ENCODE measurements around the gene TMCO4. TPM values are rescaled to one million over a fixed set of nuclear protein-coding genes. Genes with fewer than 3 reads are reported as not detected.

TMCO4 gene
- polyA plus RNA-seq, 1 donor = 3.0 TPM

DNA sequence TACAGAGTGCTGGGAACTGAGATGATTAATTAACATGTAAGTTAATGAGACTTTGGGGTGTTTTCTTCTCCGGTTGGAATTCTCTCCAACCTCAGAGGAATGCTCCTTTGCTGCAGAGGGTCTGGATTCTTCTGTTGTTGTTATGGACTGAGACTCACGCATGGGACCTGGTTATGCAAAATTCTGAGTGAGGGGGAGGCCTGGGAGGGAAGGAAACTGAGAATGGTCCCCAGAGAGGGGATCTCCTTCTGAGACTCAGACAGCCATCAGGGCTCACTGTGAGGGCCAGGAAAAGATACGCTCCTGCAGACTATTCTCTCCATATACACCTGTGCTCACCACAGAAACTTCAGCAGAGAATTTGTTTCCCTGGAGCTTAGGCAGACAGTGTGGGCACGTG, 78.7 kb downstream of the TMCO4 start:
- no peak for DNase-seq (ENCODE audit: low read depth)

DNA sequence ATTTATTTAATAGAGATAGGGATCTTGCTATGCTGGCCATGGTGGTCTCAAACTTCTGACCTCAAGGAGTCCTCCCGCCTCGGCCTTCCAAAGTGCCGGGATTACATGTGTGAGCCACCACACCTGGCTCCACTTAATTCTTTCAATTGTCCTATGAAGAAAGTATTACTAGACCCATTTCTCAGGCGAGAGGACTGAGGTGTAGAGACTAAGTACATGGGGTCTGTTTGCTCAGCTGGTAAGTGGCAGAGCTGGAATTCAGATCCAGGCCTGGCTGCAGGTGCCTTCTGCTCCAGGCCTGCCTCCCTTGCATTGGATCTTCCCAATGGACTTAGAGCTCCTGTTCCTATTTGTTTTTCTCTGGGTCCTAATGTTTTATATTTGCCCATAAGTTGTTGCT, 79.5 kb downstream of the TMCO4 start:
- no peak for DNase-seq (ENCODE audit: low read depth)

DNA sequence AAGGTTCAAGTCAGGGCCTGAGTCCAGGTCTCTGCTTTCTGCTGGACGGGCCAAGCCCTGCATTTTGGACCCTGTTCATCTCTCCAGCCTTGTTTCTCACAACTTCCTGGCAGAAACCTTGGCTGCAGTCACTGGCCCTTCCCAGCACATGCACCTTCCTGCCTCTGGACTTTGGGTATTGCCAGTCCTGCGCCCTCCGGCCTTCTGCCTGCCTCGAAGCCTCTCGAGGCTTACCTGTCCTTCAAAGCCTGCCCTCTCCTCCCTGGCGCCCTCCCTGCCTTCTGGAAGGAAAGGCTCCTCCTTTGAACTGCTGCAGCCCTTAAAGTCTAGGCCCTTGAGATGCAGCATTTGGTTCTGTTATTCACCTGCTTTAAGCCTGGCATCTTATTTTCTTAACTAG, 82.2 kb downstream of the TMCO4 start:
- no peak for DNase-seq (ENCODE audit: low read depth)

DNA sequence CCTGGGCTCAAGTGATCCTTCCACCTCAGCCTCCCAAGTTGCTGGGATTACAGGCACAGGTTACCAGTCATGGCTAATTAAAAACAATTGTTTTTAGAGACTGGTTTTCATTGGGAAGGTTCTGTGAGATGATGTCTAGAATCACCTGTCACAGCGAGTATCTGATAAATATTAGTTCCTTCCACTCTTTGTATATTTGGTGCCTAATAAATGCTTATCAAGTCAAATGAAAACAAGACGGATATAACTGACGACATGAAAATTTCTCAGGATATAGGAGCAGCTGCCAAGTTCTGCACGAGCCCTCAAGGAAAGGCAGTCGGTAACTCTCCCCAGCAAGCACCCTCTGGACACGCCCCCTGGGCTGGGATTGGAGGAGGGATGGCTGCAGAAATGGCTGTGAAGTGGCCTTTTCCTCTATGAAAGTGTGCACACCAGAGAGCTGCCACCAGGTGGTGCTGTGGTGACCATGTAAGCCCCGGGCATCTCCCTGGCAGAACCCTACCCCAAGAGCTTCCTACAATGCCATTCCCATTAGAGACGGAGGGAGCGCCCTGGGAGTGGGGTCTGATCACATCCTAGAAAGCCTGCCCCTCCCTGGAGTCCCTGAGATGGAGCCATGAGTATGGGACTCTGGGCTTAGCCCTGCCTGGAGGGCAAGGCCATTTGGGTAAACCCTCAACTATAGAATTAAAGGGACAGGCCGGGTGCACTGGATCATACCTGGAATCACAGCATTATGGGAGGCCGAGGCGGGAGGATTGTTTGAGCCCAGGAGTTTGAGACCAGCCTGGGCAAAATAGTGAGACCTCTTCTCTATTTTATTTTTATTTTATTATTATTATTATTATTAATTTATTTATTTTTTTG, 84.1 kb downstream of the TMCO4 start:
- DNase-seq (ENCODE audit: low read depth) = peak; percentile 46

DNA sequence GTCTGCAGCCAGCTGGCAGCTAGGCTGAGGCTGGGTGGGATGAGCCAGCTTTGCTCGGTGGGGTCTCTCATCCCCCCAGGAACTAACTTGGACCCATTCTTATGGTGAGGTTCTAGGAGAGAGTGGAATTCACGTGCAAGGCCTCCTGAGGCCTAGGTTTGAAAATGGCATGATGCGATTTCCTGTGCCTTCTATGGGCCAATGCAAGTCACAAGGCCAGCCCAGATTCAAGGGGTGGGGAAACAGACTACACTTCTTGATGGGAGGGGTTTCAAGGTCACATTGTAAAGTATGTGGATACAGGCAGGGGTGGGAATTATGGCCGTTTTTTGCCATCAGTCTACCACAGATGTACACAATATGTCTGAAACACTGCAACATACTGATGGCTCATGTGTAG, 86.8 kb downstream of the TMCO4 start:
- no peak for DNase-seq (ENCODE audit: low read depth)

DNA sequence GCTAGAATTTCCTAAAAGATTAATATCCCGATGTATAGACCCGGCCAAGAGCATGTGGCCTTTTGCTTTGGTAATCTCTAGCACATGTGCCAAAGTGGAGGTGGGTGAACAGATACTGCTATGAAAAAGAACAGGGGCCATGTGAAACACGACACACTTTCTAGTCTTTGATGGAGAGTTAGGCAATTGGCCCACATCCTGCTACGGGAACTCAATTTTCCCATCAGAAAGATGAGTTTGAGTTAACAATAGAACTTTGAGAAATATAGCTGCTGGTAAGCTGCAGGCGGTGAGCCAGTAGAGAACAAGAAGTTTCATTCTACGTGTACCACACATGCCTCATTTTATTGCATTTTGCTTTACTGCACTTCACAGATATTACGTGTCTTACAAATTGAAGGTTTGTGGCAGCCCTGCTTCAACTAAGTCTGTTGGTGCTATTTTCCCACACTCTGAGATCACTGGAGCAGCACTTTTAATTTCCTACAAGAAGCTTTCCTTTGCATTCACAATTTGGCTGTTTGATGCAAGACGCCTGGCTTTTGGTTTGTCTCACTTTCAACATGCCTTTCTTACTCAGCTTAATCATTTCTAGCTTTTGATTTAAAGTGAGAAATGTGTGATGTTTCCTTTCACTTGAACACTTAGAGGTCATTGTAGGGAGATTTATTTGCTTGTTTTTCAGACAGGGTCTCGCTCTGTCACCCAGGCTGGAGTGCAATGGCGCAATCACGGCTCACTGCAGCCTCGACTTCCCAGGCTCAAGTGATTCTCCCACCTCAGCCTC, 88.7 kb downstream of the TMCO4 start:
- DNase-seq (ENCODE audit: low read depth) = no peak

DNA sequence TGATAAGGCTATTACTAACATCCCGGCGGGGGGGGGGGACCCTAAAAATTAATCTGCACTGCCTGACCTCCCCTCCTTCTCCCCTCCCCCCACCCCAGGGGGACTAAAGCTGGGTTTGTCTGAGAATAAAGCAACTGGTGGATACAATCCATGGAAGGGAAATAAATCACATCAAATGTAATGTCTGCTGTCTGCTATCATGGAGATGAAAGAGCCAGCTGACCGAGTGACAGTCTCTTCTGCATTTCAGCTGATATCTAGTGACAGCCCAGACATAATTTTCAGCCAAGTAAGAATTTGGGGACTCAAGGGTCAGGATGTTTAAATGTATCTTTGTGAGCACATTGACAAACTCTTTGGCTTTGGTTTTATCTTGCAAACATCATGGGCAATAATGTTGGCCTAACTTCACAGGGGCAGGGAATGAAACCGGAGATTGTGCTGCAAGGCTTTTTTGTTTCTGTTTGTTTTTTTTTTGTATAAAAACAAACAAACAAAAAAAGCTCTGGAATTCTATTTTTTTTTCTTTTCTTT, 90.4 kb downstream of the TMCO4 start:
- no peak for DNase-seq (ENCODE audit: low read depth)

DNA sequence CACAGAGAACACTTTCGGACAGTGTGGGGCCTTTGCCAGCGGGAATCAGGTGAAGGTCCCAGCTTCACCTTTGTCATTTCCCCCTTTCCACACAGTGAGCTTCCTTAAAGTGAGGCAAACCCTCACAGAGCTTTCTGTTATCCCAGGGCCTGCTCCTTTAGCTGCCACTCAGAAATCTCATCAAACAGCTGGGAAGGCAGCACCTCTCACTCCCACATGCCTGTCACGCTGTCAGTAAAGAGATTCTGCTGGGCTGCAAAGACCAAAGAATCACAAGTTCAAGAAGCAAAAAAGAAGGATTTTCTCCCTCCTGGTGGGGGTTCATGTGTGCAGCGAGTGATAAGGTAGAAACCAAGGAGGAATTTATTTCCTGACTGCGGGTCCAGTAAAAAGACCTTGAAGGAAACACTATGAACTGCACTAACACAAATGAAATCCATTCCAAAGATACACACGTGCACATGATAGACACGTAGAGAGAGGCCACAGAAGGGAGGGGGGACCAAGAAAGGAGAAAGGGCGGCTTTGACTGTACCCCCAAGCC, 91.1 kb downstream of the TMCO4 start:
- no peak for DNase-seq (ENCODE audit: low read depth)

DNA sequence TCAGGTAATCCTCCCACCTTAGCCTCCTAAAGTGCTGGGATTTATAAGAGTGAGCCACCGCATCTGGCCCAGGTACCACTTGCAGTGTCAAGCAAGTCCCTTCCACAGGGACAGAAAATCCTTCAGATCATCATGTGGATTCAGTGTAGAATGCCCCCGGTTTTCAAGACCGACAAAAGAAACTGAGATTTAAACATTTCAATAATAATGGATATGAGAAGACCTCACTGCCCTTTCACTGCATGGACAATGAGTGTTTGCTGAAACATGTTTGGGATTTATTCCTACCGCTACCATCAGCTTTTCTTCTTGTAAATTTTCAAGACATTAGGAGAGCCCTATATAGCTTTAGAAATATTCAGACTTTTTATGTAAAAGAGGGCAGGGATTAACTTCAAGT, 93.6 kb downstream of the TMCO4 start:
- DNase-seq (ENCODE audit: low read depth) = no peak

DNA sequence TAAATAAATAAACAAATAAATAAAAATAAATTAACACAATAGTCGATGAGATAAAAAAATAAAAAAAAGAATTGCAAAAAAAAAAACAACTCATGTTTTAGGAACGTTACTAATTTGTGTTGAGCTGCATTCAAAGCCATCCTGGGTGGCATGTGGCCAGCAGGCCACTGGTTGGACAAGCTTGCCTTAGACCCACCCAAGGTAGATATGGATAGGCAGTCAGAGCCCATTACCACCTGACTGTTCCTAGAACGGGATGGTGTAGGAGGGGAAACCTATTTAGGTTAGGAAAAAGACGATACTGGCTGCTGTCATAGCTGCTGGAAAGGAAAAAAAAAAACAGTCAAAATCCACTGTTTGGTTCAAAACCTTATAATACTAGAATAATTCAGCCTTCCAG, 94.3 kb downstream of the TMCO4 start:
- DNase-seq (ENCODE audit: low read depth) = no peak

DNA sequence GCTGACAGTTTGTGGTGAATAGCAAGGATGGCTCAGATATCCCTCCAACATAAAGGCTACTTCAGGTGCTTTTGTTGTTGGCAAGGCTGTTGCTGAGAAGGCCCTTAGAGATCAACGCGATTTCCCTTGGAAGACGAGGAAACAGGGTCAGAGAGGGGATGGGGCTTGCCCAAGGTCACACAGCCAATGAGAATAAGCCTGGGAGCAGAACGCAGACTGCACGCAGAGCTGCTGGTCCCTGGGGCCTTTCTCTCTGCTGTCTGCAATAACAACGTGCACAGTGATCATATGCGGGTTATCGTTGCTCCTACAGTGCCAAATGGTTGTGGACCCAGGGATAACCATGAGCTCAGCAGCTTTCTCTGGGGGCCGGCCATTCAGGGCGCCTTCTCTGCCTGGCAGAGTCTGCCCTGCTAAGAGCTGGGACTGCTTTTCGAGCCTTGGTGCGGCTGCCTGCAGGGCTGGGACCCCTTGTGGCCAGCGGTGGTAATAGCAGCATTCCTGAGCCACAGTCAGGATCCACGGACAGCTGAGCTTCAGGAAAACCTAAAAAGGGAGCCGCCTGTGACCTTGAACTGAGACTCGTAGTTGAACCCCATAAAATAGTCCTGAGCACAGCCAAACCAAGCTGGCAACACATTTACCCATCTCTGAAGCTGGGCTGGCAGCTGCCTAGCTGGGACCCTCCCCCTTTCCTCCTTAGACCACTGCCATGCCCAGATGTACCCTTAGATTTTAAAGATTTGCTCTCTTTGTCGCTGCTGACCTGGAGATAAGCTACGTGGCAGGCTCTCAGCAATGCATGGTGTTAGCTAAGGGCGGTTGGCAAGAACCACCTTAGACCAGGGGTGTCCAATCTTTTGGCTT, 95.2 kb downstream of the TMCO4 start:
- peak; percentile 4 for DNase-seq (ENCODE audit: low read depth)

DNA sequence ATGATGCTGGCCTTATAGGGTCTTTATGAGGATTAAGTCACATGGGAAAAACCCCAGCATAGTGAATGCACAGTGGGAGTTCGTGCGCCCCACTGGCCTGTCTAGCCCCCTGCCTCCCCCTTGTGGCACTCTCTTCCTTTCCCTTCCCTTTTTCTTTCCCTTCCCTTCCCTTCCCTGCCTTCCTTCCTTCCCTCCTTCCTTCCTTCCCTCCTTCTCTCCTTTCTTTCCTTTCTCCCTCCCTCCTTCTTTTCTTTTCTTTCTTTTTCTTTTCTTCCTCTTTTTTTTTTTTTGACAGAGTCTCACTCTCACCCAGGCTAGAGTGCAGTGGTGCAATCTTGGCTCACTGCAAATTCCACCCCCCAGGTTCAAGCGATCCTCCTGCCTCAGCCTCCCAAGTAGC, 96.4 kb downstream of the TMCO4 start:
- no peak for DNase-seq (ENCODE audit: low read depth)

DNA sequence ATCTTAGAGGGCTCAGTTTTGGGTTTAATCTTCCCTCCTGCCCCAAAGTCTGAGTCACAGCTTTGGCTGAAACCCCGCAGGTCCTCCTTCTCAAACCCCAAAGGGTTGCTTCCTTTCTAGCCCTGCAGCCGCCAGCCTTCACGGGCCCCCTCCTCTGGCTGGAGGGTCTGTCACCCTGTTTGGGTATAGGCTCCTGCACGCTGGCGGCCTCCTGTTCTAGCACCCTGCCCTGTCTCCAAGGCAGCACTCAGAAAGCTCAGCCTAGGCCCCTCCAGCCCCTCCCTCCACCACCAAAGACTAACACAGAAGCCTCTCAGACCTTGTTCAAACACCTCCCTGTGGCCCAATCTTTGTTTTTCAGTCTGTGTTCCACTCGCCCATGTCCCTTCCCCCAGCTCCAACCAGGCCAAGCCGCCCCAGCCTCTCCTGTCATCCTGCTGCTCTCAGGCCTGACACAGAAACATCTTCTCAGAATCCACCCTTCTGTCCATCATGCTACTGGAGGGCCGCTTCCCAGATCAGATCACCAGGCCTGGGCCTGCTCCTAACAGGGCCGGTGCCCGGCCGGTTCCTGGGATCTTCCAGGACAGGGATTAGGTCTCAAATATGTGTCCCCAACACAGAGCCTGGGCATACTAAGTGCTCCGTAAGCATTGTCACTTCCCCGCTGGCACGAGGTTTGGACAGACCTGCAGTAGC, 99.5 kb downstream of the TMCO4 start:
- DNase-seq (ENCODE audit: low read depth) = no peak

DNA sequence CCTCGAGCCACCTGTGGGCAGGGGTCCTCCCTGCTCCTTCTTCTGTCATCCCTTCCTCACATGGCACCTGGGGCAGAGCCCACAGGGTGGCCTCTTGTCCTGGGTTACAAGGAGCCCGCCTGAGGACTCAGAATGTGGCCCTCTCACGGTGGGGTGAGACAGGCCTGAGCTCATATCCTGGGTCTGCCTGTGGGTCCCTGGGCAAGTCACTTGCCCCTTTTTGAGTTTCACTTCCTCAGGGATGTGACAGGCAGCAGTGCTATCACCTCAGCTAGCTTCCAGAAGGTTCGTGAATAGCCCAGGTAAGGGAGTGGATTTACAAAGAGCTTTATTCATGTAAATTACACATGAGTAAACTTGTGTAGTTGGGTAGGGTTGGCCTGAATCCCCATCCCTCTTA, 101.5 kb downstream of the TMCO4 start:
- DNase-seq (ENCODE audit: low read depth) = no peak

DNA sequence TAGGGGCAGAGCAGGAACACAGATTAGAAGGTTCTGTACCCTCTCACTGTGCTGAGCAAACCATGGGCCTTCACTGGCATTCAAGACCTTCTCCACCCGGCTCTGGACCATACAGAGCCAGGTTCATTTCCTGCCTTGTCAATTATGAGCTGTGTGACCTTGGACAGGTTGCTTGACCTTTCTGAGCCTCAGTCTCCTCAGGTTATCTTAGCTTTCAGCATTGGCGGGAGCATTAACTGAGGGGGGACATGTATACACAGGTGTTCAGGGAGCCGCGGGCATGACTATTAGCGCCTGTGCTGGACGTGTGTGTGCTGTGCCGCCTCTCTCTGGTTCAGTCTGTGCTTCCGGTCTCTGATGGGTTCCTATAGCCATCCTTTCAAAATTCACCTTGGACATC, 102.9 kb downstream of the TMCO4 start:
- DNase-seq (ENCODE audit: low read depth) = no peak

DNA sequence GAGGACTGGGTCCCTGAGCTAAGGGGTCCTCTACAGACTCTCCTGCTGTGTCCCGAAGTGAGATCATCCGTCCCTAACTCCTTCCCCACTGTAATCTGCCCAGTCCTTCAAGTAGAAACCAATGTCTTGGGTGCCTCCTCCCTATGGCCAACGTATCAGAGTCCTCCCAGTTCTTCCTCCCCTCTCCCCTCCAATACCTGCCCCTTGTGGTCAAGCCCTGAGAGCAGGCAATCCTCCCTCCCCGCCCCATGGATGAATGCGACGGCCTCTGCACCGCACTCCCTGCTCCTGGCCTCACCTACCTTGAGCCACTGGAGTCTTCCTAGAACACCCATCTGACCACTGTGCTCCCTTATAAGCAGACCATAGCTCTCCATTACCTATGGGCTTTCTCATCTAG, 103.9 kb downstream of the TMCO4 start:
- no peak for DNase-seq (ENCODE audit: low read depth)

DNA sequence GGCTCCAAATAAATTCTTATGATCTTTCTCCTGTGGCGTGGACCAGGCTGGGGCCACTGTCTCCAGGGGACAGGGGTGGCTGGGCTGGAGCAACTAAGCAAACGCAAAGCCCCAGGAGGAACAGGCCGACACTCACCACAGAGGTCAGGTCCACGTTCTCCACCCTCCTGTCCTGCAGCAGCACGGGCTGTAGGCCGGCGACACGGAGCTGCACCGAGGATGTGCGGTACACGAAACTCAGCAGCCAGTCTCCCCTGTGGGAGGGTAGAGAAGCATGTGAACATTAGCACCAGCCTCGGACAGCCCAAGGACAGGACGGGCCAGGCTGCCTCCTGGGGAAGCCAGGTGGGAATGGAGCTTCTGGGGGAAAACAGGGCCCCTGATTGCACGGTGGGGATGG, 105.4 kb downstream of the TMCO4 start:
- no peak for DNase-seq (ENCODE audit: low read depth)

DNA sequence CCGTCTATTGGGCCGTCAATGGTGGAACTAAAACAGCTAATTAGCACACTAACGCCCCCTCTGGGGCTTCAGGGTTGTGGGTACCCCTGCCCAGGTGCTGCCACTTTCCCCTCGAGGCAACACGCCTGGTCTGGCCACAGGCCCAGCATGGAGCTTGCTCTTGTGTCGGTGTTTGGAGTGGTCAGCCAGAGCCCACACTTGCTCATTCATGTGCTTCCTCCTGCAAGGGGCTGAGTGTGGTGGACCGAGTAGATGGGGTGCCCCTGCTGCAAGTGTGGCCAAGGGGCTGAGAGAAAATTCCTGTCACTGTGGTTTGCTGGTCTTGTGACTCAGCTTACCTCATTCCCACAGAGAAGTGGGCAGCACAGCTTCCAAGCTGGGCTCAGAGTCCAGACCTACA, 109.4 kb downstream of the TMCO4 start:
- DNase-seq (ENCODE audit: low read depth) = no peak

DNA sequence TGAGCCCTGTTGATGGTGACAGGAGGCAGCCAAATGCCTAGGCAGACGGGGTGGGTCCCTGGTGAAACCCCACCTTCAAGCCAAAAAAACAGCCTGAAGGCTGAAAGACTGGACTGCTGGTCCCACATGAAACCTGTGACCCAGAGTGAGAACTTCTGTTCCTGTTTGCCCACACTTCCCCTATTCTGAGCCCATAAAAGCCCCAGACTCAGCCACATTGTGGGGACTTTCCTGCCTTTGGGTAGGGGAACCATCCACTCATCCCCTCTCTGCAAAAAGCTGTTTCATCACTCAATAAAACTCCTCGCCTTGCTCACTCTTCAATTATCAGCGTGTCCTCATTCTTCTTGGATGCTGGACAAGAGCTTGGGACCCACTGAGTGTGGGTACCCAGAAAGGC, 109.9 kb downstream of the TMCO4 start:
- no peak for DNase-seq (ENCODE audit: low read depth)

DNA sequence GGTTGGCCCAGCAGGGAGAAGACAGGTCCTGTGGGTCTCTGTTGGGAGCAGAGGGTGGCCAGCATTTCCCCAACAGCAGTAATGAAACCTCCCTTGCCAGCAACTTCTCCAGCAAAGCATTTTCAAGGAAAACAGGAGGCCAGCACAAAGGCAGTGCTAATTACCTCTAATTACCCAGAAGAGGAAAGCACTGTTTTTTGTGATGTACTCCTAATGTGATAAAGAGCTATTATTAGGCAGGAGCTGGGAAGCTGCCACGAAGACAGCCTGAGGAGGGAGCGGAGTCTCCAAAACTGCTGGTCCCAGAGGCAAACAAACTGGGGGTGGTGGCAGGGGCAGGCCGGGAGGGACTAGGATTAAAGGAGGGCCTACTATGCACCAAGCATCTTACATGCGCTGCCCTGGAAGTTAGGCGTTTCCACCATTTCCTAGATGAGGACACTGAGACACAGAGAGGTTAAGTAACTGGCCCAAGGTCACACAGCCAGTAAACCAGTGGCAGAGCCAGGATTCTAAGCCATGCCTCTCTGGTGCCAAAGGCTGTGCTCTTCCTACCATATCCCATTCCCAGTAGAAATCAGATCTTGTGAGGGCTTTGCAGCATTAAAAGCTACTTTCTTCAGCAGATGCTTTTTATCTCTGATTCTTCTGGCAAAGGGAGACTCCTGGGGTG, 110.5 kb downstream of the TMCO4 start:
- DNase-seq (ENCODE audit: low read depth) = no peak

Data from forelimb muscle (tissue), 1 donor.